Raji (cell line): ENCODE results near the gene UBTD1.

Experiments used
- POLR2A ChIP-seq: IDR thresholded peaks from 2 replicates; pipeline ENCODE4 v1.6.1; 2011; ENCODE audit warnings: low read depth, low read length, control low read depth; ENCODE audit not compliant: insufficient read depth

The UBTD1 gene

DNA sequence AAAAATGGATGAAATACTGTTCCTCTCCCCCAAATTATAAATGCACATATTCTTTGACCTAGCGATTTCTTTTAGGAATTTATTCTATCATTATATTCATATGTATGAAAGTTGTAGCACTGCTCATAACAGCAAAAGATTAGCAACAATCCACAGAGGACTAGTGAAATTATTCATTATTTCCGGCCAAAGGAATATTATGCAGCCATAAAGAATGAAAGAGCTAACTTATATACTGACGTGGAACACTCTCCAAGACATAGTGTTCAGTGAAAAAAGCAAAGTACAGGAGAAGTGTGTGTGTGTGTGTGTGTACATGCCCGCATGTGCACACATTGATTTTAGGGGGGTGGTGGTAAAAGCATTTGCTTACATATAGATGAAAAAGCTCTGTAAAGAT, 23.8 kb upstream of the UBTD1 start:
- TF ChIP-seq POLR2A, result no peak

DNA sequence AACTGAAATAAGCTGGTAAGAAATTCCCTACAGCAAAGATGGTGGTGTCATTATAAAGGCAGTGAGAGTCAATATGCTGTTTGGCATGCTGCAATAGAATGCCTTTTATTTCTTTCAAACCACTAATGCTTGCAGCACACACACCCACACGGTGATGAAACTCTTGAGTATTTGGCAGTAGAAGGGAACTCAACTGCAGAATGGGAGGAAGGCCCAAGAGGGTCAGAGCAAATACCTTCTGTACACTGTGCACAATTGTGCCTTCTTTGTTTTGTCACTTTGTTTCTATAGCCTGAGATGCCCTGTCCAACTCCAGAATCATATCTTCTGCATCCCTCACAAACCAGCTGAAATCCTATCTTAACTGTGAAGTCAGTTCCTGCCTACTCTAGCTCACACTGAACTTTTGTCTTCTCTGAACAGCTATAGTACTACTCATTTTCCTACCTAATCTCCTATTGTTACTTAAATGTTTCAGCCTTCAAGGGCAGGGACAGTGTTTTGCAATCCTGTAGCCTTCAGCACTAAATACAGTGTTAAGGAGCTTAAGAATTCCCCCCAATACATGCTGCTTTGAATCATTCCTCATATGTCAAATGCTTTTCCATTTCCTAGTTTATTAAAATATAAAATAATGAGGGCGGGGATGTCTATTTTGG, 22.7 kb upstream of the UBTD1 start:
- TF ChIP-seq POLR2A, result no peak

DNA sequence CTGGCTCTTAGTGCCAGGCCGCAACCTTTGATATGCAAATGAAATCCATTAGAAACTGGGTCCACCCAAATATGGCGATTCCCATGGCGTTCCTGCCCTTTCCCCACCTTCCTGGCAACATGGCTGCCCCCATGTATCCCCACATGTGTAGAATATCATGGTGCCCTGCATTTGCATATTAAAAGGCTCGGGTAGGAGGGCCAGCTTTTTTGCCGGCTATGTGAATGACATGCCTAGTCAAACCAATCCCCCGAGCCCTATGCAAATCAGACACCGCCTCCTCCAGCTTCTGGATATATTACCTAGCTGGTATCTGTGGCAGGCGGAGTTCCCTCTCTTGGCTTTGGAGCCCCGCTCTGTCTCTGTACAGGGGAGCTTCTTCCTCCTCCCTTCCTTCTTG, 18.8 kb upstream of the UBTD1 start:
- no peak for TF ChIP-seq POLR2A

DNA sequence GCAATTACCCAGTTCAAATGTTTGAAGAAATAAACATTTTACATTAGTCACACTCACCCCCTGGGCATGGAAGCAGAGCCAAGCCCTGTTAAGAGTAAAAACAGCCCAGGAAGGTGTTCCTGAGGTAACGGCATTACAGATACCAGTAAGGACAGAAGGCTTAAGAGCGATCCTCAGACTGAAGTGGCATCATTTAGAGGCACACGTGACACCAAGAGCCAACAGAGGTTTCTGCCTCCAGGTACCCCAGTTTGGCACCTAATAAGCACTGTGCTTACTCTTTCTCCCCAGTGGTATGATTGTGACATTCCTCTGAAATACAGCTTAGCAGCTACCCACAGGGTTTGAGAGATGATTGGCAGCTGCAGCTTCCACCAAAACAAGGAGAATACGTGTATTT, 17.7 kb upstream of the UBTD1 start:
- TF ChIP-seq POLR2A, result no peak

DNA sequence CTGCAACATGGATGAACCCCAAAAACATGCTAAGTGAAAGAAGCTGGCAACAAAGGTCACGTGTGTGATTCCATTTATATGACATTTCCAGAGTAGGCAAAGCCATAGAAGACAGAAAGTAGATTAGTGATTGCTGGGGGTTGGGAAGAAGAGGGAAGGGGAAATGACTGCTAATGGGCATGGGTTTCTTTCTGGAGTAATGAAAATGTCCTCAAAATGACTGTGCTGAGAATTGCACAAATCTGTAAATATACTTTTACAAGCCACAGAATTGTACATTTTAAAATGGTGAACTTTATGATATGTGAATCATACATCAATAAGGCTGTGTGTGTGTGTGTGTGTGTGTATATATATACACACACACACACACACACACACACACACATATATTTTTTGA, 16.3 kb upstream of the UBTD1 start:
- no peak for TF ChIP-seq POLR2A

DNA sequence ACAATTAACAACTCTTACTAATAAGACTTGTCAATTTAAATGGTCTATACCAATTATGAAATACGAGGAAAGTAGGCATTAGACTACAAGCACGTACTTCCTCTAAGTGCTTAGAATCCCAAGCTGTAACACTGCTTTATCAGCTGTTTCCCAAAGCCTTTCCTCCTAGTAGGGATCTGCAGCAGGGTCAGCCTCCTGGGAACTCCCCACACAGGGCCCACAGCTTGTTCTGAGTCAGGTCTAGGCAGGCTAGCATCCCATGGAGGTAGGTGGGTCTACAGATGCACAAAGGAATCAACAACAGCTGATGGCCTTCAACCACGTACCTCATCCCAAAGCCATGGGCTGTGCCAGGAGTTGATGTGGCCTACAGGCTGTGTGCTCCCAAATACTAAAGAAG, 15.2 kb upstream of the UBTD1 start:
- TF ChIP-seq POLR2A, result no peak

DNA sequence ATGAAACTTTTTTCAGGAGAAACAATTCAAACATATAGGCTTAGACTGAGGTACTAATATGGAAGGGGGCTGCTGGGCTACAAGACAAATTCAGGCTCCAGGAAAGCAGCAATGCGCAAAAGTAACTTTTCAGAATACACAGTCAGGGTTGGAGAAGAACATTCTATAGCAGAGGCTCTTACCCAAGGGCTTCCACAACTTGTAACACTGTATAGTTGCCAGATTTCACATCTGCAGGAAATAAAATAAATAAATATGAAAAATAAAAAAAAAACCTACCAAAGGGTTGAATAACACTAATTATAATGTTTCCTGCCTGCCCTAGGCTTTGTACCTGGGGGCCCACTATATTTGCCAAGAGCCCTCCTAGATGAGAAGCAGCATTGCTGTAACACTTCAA, 14.8 kb upstream of the UBTD1 start:
- TF ChIP-seq POLR2A, result no peak

DNA sequence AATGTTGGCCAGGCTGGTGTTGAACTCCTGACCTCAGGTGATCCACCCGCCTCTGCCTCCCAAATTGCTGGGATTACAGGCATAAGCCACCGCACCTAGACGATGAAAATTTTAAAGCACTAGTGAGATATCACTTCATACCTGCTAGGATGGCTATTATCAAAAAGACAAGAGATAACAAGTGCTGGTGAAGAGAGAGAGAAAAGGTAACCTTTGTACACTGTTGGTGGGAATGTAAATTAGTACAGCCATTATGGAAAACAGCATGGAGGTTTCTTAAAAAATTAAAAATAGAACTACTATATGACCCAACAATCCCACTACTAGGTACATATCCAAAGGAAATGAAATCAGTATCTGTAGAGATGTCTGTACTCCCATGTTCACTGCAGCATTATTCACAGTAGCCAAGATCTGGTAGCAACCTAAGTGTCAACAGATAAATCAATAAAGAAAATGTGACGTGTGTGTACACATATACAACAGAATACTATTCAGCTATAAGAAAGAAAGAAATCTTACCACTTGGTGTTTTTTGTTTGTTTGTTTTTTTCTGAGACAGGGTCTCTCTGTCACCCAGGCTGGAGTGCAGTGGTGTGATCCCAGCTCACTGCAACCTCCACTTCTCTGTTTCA, 13.0 kb upstream of the UBTD1 start:
- no peak for TF ChIP-seq POLR2A

DNA sequence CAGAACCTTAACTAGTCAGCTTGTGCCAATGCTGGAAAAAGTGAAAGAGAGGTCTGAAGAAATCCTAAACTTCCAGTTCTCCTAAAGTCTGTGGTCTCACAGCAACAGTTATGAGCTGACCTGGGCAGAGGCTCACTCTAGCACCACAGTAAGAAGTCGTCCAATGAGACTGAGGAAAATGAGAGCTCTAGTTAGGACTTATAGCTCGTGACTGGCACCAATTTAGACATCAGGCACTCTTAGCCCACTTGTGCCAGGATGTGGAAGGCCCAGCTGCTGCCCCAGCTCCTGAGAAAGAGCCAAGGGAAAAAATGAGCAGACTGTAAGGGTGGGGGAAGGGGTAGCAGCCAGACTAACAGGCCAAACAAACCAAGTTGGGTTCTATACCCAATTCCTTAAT, 8.1 kb upstream of the UBTD1 start:
- TF ChIP-seq POLR2A, result no peak

DNA sequence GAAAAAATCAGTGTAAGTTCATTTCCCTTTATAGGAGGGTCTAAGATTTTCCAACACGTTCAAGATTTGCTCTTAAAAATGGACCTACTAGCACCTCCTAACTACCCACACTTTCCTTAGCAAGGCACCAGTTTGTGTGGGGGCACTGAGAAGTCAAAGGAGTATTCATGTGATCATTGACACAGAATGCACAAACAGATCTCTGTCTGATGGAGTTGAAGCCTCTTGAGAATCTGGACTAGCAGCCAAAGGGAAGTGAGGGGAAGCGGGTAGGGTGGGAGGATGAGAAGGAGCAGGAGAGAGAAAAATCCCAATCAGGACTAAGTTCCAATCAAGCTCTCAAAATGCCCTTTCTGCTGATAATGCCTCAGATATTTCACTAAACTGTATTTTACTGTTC, 4.6 kb upstream of the UBTD1 start:
- TF ChIP-seq POLR2A, result no peak

DNA sequence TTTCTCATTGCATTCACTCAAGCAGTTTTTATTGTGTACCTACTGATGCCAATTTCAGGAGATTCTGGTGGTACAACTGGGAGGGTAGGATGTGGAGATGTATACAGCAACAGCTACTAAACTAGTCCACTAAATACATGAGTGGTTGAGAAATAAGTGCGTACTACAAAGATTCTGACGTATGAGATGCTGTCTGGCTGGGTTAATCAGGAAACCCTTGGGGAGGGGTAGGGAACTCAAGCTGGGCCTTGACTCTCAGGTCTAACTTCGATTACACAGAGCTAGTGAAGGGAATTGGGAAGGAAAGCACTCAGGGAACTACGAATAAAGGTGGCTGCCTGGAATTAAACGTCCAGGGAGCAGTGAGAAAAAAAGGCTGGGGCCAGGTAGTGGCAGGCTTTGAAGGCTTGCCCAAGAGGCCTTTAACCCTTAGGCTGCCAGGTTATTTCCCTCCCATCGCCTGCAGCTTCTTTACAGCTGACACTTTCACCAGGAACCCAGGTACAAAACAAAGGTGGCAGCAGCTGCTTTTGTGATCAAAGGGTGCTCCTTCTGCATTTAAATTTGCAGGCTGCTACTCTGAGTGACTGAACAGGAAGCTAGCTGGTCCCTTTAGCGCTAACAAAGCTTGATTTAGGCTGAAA, 3.7 kb upstream of the UBTD1 start:
- no peak for TF ChIP-seq POLR2A

DNA sequence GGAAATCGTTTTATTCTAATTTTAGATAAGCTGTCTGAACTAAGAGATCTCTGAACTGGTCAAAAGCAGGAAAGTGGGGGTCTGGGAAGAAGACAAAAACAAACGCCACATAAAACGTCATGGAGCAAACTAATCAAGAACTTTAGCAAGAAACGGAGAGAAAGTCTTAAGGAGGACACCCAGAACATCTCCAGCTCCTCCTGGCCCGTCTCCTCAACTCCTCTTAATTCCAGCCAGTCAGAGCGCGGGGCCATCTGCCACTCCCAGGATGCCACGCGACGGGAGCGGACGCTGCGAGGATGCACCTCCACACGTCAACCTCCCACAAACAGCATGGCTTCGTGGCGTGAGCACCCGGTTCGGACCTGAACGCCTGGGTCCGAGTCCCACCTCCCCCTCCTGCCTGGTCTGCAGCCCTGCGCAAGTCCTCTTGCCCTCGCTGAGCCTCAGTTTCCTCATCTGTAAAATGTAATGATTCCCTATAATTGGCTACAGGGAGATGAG, 1.1 kb upstream of the UBTD1 start:
- peak; percentile 94 for TF ChIP-seq POLR2A

DNA sequence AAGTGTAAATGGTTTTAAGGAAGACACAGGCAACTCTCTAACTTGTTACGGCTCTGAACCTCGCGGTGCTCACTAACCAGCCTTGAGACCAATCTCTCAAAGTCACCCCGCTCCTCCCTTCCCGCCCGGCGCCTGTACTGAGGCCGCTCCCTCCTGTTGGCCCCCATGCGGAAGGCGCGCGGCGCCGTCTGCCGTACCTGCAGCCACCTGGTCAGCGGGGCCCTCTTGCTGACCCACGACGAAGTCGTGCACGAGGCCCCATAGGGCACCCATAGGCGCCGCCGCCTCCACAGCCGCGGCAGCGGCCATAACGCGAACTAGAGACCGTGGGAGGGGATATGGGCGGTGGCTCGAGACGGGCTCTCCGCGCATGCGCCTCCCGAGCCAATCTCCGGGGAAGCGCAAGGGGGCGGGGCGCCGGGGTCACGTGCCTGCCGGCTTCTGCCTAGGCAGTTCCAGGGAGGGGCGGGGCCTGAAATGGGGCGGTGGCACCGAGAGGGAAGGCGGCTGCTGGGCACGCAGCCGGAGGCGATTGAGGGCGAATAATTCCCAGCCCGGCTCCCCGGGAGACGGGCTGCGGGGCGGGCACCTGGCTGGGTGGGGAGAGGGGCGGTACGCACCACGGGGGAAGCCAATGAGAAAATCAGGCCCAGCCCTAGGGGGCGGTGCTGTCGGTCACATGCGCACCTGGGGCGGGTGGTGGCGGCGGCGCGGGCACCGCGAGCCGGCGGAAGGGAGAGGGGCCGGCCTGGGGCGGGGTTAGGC, 466 bp upstream of the UBTD1 start, which contains the start of gene MMS19:
TSS of gene MMS19 (minus strand) at position 347 of the 765 bp plus-strand sequence. CDS start at position 309, 38 bp downstream.
- peak; percentile 64 for TF ChIP-seq POLR2A

DNA sequence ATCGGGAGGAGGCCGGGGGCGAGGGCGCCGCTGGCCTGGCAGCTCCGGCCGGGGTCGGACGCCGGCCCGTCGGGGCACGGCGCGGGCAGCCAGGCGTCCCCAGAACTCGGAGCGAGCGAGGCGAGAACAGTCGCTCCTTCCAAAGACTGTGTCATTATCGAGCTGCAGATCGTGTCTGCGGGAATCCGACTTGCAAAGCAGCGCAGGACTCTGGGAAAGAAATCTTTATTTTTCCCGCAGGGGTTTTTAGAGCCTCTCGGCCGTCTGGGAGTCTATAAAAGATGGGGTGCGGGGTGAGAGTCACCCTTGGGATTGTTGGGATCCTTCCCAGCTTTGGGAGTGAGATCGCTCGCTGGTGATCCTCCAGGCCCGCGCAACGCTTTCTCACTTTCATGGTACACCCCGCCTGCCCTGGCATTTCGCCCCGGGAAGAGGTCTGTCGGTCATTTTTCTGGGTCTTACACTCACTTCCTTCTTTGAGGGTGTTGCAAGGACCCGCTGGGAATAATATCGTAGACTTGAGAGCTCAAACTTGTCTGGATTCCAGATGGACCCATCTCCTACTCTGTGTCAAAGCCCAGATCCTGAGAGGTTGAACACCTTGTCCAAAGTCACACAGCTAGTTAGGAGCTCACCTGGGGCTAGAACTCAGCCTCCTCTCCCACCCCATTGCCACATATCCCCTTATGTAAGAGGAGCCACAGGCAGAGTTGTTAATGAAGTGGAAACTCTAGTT, 1.0 kb downstream of the UBTD1 start:
- no peak for TF ChIP-seq POLR2A

DNA sequence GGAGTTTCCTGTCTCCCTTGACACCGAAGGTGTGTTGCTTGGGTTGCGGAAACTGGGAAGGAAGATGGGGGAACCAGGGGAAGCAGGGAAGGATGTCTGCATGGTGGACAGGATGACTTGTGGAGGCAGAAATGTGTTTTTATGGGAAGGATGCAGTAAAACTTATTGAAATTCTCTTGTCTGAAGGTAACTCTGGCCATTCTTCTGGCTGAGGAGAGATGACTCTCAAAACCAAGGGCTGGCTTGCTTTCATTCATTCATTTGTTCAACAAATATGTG, 1.5 kb downstream of the UBTD1 start:
- TF ChIP-seq POLR2A, result no peak
